ENCODE measurements around the gene ABCC9.

ABCC9 gene

GRCh38 chr12:21809100-21809499 lies 132.1 kb downstream of the ABCC9 start:
- ChIA-PET POLR2A (no interaction called here), CTCF (no interaction called here)
- DNase-seq (ENCODE audit: extremely low spot score) = no peak
- TF ChIP-seq TARDBP (IDR thresholded peaks at IDR 0.05) (no peak), PKNOX1 (IDR thresholded peaks at IDR 0.05) (no peak), SP1 (IDR thresholded peaks at IDR 0.05) (no peak), BHLHE40 (IDR thresholded peaks at IDR 0.05; ENCODE audit: borderline replicate concordance) (no peak), ZNF384 (IDR thresholded peaks at IDR 0.05) (no peak), CTBP1 (IDR thresholded peaks at IDR 0.05; ENCODE audit: borderline replicate concordance) (no peak), L3MBTL2 (conservative IDR thresholded peaks at IDR 0.05) (no peak), NFRKB (IDR thresholded peaks at IDR 0.05) (no peak), FOXA1 (IDR thresholded peaks at IDR 0.05) (no peak), HDGF (IDR thresholded peaks at IDR 0.05; ENCODE audit: borderline replicate concordance) (no peak), FOXM1 (IDR thresholded peaks at IDR 0.05; ENCODE audit: borderline replicate concordance) (no peak), SUZ12 (IDR thresholded peaks at IDR 0.05) (no peak), LEF1 (IDR thresholded peaks at IDR 0.05; ENCODE audit: borderline replicate concordance) (no peak), ELF4 (IDR thresholded peaks at IDR 0.05) (no peak), ARNT (IDR thresholded peaks at IDR 0.05) (no peak), FOXK2 (IDR thresholded peaks at IDR 0.05) (no peak)

- no peak for TF ChIP-seq LEF1 (IDR thresholded peaks at IDR 0.05; ENCODE audit: borderline replicate concordance)
- no peak for TF ChIP-seq FOXK2 (IDR thresholded peaks at IDR 0.05)
- TF ChIP-seq CTBP1 (IDR thresholded peaks at IDR 0.05; ENCODE audit: borderline replicate concordance) = no peak
- TF ChIP-seq PKNOX1 (IDR thresholded peaks at IDR 0.05) = no peak
- TF ChIP-seq TARDBP (IDR thresholded peaks at IDR 0.05) = no peak
- TF ChIP-seq ELF4 (IDR thresholded peaks at IDR 0.05) = no peak
- no peak for TF ChIP-seq SUZ12 (IDR thresholded peaks at IDR 0.05)
- TF ChIP-seq BHLHE40 (IDR thresholded peaks at IDR 0.05; ENCODE audit: borderline replicate concordance) = no peak
- DNase-seq (ENCODE audit: extremely low spot score) = no peak
- ChIA-PET CTCF (no interaction called here), POLR2A (no interaction called here)
Observed at GRCh38 chr12:21806255-21806654, 135.0 kb downstream of the ABCC9 start.

GRCh38 chr12:21801522-21802288 lies 139.5 kb downstream of the ABCC9 start:
- no peak for DNase-seq (ENCODE audit: extremely low spot score)
- TF ChIP-seq SP1 (IDR thresholded peaks at IDR 0.05) (no peak), PKNOX1 (IDR thresholded peaks at IDR 0.05) (no peak), ELF4 (IDR thresholded peaks at IDR 0.05) (no peak), LEF1 (IDR thresholded peaks at IDR 0.05; ENCODE audit: borderline replicate concordance) (no peak), TARDBP (IDR thresholded peaks at IDR 0.05) (no peak), ARNT (IDR thresholded peaks at IDR 0.05) (no peak), BHLHE40 (IDR thresholded peaks at IDR 0.05; ENCODE audit: borderline replicate concordance) (no peak), L3MBTL2 (conservative IDR thresholded peaks at IDR 0.05) (no peak), FOXK2 (IDR thresholded peaks at IDR 0.05) (no peak), FOXM1 (IDR thresholded peaks at IDR 0.05; ENCODE audit: borderline replicate concordance) (no peak), HDGF (IDR thresholded peaks at IDR 0.05; ENCODE audit: borderline replicate concordance) (no peak), FOXA1 (IDR thresholded peaks at IDR 0.05) (no peak), NFRKB (IDR thresholded peaks at IDR 0.05) (no peak), SUZ12 (IDR thresholded peaks at IDR 0.05) (no peak), CTBP1 (IDR thresholded peaks at IDR 0.05; ENCODE audit: borderline replicate concordance) (no peak), ZNF384 (IDR thresholded peaks at IDR 0.05) (no peak)
- ChIA-PET POLR2A (no interaction called here), CTCF (no interaction called here)

GRCh38 chr12:21800011-21800410 lies 141.2 kb downstream of the ABCC9 start:
- CTCF ChIA-PET = no interaction called here
- POLR2A ChIA-PET = no interaction called here
- no peak for DNase-seq (ENCODE audit: extremely low spot score)

More at GRCh38 chr12:21800011-21800410, 141.2 kb downstream of the ABCC9 start:
- TF ChIP-seq BHLHE40 (IDR thresholded peaks at IDR 0.05; ENCODE audit: borderline replicate concordance) = no peak
- TF ChIP-seq ARNT (IDR thresholded peaks at IDR 0.05) = no peak
- TF ChIP-seq L3MBTL2 (conservative IDR thresholded peaks at IDR 0.05) = no peak
- no peak for TF ChIP-seq TARDBP (IDR thresholded peaks at IDR 0.05)
- TF ChIP-seq ZNF384 (IDR thresholded peaks at IDR 0.05) = no peak
- no peak for TF ChIP-seq PKNOX1 (IDR thresholded peaks at IDR 0.05)
- no peak for TF ChIP-seq ELF4 (IDR thresholded peaks at IDR 0.05)
- TF ChIP-seq FOXM1 (IDR thresholded peaks at IDR 0.05; ENCODE audit: borderline replicate concordance) = no peak
- no peak for TF ChIP-seq FOXK2 (IDR thresholded peaks at IDR 0.05)
- no peak for TF ChIP-seq FOXA1 (IDR thresholded peaks at IDR 0.05)
- TF ChIP-seq NFRKB (IDR thresholded peaks at IDR 0.05) = no peak
- no peak for TF ChIP-seq CTBP1 (IDR thresholded peaks at IDR 0.05; ENCODE audit: borderline replicate concordance)
- TF ChIP-seq LEF1 (IDR thresholded peaks at IDR 0.05; ENCODE audit: borderline replicate concordance) = no peak
- TF ChIP-seq SUZ12 (IDR thresholded peaks at IDR 0.05) = no peak
- TF ChIP-seq SP1 (IDR thresholded peaks at IDR 0.05) = no peak
- no peak for TF ChIP-seq HDGF (IDR thresholded peaks at IDR 0.05; ENCODE audit: borderline replicate concordance)

All from HEK293T (cell line).